Muscle layer of duodenum (tissue), 2 donors: Measurements from ENCODE around the gene NR2C2.

Source experiments
- H3K27ac ChIP-seq: one replicate; pipeline ENCODE4 v1.7.0; 2013; ENCODE audit warnings: mild to moderate bottlenecking, low read length
- H3K27me3 ChIP-seq: one replicate; pipeline ENCODE4 v1.7.0; 2013; ENCODE audit warnings: low read depth, mild to moderate bottlenecking, control low read depth, low read length
- H3K36me3 ChIP-seq, 2 donors: one replicate each; pipeline ENCODE4 v1.7.0; 2013; ENCODE audit warnings: low read length in 2 of 2, control low read depth in 1 of 2, mild to moderate bottlenecking in 1 of 2; ENCODE audit not compliant: insufficient read depth in 2 of 2, control insufficient read depth in 1 of 2
- H3K4me1 ChIP-seq, 2 donors: one replicate each; pipeline ENCODE4 v1.7.0; 2013; ENCODE audit warnings: low read length in 2 of 2, mild to moderate bottlenecking in 2 of 2, control low read depth in 1 of 2, moderate library complexity in 1 of 2; ENCODE audit not compliant: insufficient read depth in 2 of 2, control insufficient read depth in 1 of 2
- H3K4me3 ChIP-seq, 2 donors: one replicate each; pipeline ENCODE4 v1.7.0; 2013; ENCODE audit warnings: low read length in 2 of 2, low read depth in 1 of 2, mild to moderate bottlenecking in 1 of 2
- H3K9me3 ChIP-seq, 2 donors: one replicate each; pipeline ENCODE4 v1.7.0; 2013; ENCODE audit warnings: low read length in 2 of 2, control low read depth in 1 of 2, mild to moderate bottlenecking in 1 of 2; ENCODE audit not compliant: control insufficient read depth in 1 of 2
- donor health status: healthy.

Gene NR2C2

GRCh38 chr3:14923476-14923875 is 23.9 kb upstream of the NR2C2 start:
- Histone ChIP-seq H3K4me1 (peaks cover 4 to 8% of the 10 kb centered on the region in 2 donors), H3K27me3 (no peaks in the 10 kb centered on the region), H3K9me3 (no peaks in the 10 kb centered on the region), H3K27ac (no peak overlapping the region), H3K36me3 (peaks cover 3 to 5% of the 10 kb centered on the region in 2 donors), H3K4me3 (no peak overlapping the region)

DNA sequence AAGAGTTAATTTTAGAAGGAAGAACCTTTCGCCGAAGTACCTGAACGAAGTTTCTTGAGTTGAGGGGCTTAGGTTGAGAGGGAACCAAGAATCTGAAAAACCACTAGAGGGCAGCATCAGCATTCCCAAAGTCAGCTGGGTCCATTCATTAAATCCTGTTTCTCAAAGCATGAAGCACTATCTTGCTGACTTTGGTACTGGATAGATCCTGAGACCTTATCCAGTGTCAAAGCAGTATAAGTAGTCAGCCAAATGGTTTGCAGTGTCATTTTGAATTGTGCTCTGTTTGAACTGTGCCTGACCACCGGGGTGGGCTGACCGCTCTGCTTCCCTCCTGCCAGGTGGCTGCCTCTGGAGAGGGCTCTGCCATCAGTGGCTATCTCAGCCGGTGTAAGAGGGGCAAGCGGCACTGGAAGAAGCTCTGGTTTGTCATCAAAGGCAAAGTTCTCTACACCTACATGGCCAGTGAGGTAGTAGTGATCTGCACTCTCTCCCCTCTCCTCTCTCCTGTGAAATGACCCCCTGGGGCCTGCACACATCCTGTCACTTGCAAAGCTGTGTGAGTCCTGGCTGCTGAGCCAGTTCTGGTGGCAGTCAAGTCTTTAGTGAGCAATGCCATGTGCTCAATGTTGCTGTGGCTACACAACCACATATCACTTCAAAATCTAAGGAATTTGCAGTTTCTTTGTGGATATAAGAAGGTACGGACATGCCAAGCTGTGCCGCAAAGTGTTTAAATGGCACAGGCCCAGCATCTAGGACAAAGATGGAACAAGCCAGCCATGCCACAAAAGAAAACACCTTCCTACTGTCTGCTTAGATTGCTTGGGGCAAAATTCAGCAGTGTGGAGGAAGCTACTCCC is 21.4 kb upstream of the NR2C2 start:
- Histone ChIP-seq H3K27ac (no peak overlapping the region), H3K36me3 (peaks cover 3 to 5% of the 10 kb centered on the region in 2 donors), H3K4me1 (peaks cover 2 to 5% of the 10 kb centered on the region in 2 donors), H3K4me3 (no peak overlapping the region), H3K9me3 (no peaks in the 10 kb centered on the region), H3K27me3 (no peaks in the 10 kb centered on the region)

DNA sequence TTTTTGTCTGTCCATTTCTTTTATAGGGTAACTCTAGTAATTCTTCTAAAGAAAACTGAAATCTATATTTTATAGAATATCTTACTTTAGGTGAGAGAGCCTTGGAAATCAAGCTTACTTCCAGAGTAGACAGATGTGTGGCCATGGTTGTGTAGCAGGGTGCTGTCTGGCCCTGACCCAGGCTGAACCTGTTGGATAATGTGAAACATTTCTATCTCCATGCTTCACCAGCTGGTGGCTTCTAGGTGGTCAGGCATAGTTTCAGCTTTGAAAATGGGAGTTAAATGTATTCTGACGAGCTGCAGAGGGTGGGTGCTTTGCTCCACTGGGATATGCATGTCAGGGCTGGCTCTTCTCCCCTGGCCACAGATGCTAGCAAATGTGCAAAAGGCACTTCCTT is 20.8 kb upstream of the NR2C2 start:
- Histone ChIP-seq H3K9me3 (no peaks in the 10 kb centered on the region), H3K36me3 (peaks cover 3 to 5% of the 10 kb centered on the region in 2 donors), H3K27me3 (no peaks in the 10 kb centered on the region), H3K4me3 (no peak overlapping the region), H3K27ac (no peak overlapping the region), H3K4me1 (no peaks in the 10 kb centered on the region)

GRCh38 chr3:14927308-14927707 is 20.1 kb upstream of the NR2C2 start:
- H3K36me3 ChIP-seq, result peaks cover 3 to 5% of the 10 kb centered on the region in 2 donors
- H3K27me3 ChIP-seq, result no peaks in the 10 kb centered on the region
- no peaks in the 10 kb centered on the region for H3K4me1 ChIP-seq
- H3K9me3 ChIP-seq, result no peaks in the 10 kb centered on the region
- H3K4me3 ChIP-seq, result no peak overlapping the region
- no peak overlapping the region for H3K27ac ChIP-seq

- Histone ChIP-seq H3K9me3 (no peaks in the 10 kb centered on the region), H3K4me1 (no peaks in the 10 kb centered on the region), H3K27me3 (no peaks in the 10 kb centered on the region), H3K36me3 (peaks cover 3 to 5% of the 10 kb centered on the region in 2 donors), H3K27ac (no peak overlapping the region), H3K4me3 (no peak overlapping the region)
Measured at GRCh38 chr3:14929310-14930074, 17.9 kb upstream of the NR2C2 start.

- Histone ChIP-seq H3K27me3 (no peaks in the 10 kb centered on the region), H3K4me3 (no peak overlapping the region), H3K4me1 (no peaks in the 10 kb centered on the region), H3K9me3 (no peaks in the 10 kb centered on the region), H3K27ac (no peak overlapping the region), H3K36me3 (no peaks in the 10 kb centered on the region)
Measured at GRCh38 chr3:14933820-14934425, 13.5 kb upstream of the NR2C2 start.

GRCh38 chr3:14935592-14936345 is 11.6 kb upstream of the NR2C2 start:
- Histone ChIP-seq H3K36me3 (no peaks in the 10 kb centered on the region), H3K27ac (peak overlapping the region; percentile 42), H3K27me3 (no peaks in the 10 kb centered on the region), H3K4me3 (no peak overlapping the region), H3K4me1 (no peaks in the 10 kb centered on the region), H3K9me3 (no peaks in the 10 kb centered on the region)

DNA sequence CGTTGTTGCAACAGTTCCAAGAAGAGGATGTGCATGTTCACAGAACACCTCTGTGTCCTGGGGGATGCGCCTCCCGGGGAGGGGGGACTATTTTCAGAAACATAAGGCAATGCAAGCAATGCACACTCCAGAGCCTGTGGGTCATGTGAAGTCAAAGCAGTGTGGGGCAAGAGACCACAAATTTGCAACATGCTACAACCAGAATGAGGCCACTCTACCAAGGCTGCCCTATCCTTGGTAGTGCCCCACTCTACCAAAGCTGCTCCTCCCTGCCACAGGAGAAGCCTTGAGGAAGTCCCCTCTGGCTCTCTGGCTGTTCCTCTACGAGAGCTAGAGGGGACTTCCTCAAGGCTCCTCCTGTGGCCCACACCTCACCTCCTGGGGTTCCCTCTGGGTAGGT is 8.4 kb upstream of the NR2C2 start:
- no peak overlapping the region for H3K4me3 ChIP-seq
- H3K27ac ChIP-seq, result no peak overlapping the region
- no peaks in the 10 kb centered on the region for H3K9me3 ChIP-seq
- peaks cover 0 to 10% of the 10 kb centered on the region in 2 donors for H3K36me3 ChIP-seq
- no peaks in the 10 kb centered on the region for H3K27me3 ChIP-seq
- H3K4me1 ChIP-seq, result peaks cover 0 to 6% of the 10 kb centered on the region in 2 donors

DNA sequence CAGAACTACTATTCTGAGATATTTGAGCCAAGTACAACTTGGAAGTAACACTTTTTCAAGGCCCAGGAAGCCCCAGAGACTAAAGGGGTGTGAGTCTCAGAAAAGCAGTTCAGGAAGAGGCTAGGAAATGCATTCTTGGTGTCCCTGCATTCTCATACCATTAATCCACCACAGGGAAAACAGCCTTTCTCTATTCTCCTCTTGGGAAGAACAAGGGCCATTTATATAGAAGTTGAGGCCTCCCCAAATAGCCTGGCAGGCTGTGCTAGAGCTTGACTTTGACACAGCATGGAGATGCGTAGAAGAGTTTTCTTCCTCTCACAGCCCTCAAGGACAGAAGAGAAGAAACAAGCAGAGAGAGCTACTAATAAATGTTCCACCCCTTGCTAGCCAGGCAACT is 5.5 kb upstream of the NR2C2 start:
- Histone ChIP-seq H3K4me3 (no peak overlapping the region), H3K36me3 (peaks cover 11 to 18% of the 10 kb centered on the region in 2 donors), H3K27ac (no peak overlapping the region), H3K4me1 (peaks cover 6 to 33% of the 10 kb centered on the region in 2 donors), H3K27me3 (no peaks in the 10 kb centered on the region), H3K9me3 (no peaks in the 10 kb centered on the region)

DNA sequence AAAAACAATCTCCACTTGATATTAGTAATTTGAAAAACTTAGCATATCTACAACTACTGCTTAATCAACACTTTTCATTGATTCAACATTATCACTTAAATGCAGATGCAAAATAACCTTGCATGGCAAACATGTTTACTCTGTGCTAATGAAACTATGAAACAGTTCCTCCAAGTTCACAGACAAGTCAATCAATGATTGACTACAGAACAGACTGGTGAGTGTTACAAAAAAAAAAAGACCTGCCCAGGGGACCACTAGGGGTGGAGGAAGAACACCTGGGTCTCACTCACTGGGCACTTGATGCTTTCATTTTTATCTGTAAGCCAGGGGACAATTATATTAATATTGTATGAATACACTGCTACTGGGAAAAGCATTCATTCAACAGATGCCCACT is 4.3 kb upstream of the NR2C2 start:
- no peaks in the 10 kb centered on the region for H3K9me3 ChIP-seq
- no peak overlapping the region for H3K27ac ChIP-seq
- H3K27me3 ChIP-seq, result no peaks in the 10 kb centered on the region
- peaks cover 6 to 34% of the 10 kb centered on the region in 2 donors for H3K4me1 ChIP-seq
- H3K36me3 ChIP-seq, result peaks cover 14 to 18% of the 10 kb centered on the region in 2 donors
- no peak overlapping the region for H3K4me3 ChIP-seq
